Measurements from ENCODE around the gene TSC22D1. TPM values are rescaled to one million over a fixed set of nuclear protein-coding genes. Genes with fewer than 3 reads are reported as not detected.

TSC22D1 gene
- total RNA-seq, 1 donor from 2014 or later, result 97.7 TPM

GRCh38 chr13:44399074-44399473 lies 177.1 kb downstream of the TSC22D1 start:
- DNase-seq (ENCODE audit: low spot score in 2 of 2), result no peak
- Histone ChIP-seq H3K9me3 (no peaks in the 10 kb centered on the region), H3K27me3 (no peaks in the 10 kb centered on the region), H3K27ac (no peak overlapping the region), H3K36me3 (no peaks in the 10 kb centered on the region), H3K4me1 (no peaks in the 10 kb centered on the region), H3K4me3 (no peak overlapping the region)
- intact Hi-C loops (cut with DNase I), result no loop called here
- TF ChIP-seq CTCF (IDR thresholded peaks at IDR 0.05), result no peak

- TF ChIP-seq CTCF (IDR thresholded peaks at IDR 0.05), result no peak
- peak in 1 of 2 donors; percentile 24 for DNase-seq (ENCODE audit: low spot score in 2 of 2)
- Histone ChIP-seq H3K27me3 (no peaks in the 10 kb centered on the region), H3K9me3 (no peaks in the 10 kb centered on the region), H3K4me1 (no peaks in the 10 kb centered on the region), H3K4me3 (no peak overlapping the region), H3K36me3 (no peaks in the 10 kb centered on the region), H3K27ac (no peak overlapping the region)
- intact Hi-C loops (cut with DNase I), result no loop called here
Observed at GRCh38 chr13:44398606-44399005, 177.5 kb downstream of the TSC22D1 start.

GRCh38 chr13:44397766-44398223 lies 178.3 kb downstream of the TSC22D1 start:
- H3K4me3 ChIP-seq, result no peak overlapping the region
- H3K27me3 ChIP-seq, result no peaks in the 10 kb centered on the region
- no peaks in the 10 kb centered on the region for H3K9me3 ChIP-seq
- intact Hi-C loops (cut with DNase I), result no loop called here
- no peaks in the 10 kb centered on the region for H3K36me3 ChIP-seq
- H3K27ac ChIP-seq, result no peak overlapping the region
- no peak for TF ChIP-seq CTCF (IDR thresholded peaks at IDR 0.05)
- peak in 1 of 2 donors; percentile 33 for DNase-seq (ENCODE audit: low spot score in 2 of 2)
- H3K4me1 ChIP-seq, result no peaks in the 10 kb centered on the region

GRCh38 chr13:44396701-44397580 lies 179.2 kb downstream of the TSC22D1 start:
- Histone ChIP-seq H3K9me3 (no peaks in the 10 kb centered on the region), H3K27me3 (no peaks in the 10 kb centered on the region), H3K27ac (no peak overlapping the region), H3K4me3 (no peak overlapping the region), H3K36me3 (no peaks in the 10 kb centered on the region), H3K4me1 (no peaks in the 10 kb centered on the region)
- DNase-seq (ENCODE audit: low spot score in 2 of 2), result peak in 1 of 2 donors; percentile 59
- intact Hi-C loops (cut with DNase I), result no loop called here
- no peak for TF ChIP-seq CTCF (IDR thresholded peaks at IDR 0.05)

GRCh38 chr13:44395976-44396694 lies 180.0 kb downstream of the TSC22D1 start:
- no peak for TF ChIP-seq CTCF (IDR thresholded peaks at IDR 0.05)
- Histone ChIP-seq H3K36me3 (no peaks in the 10 kb centered on the region), H3K27me3 (no peaks in the 10 kb centered on the region), H3K27ac (no peak overlapping the region), H3K4me1 (no peaks in the 10 kb centered on the region), H3K9me3 (no peaks in the 10 kb centered on the region), H3K4me3 (no peak overlapping the region)
- DNase-seq (ENCODE audit: low spot score in 2 of 2), result peak in 1 of 2 donors; percentile 3
- intact Hi-C loops (cut with DNase I), result no loop called here
